CD4-positive, alpha-beta memory T cell (primary cell): ENCODE data around the gene OR10A7. TPM values are rescaled to one million over a fixed set of nuclear protein-coding genes. Genes with fewer than 3 reads are reported as not detected.
"Not testable (repeated sequence)": the region's sequence is repeated elsewhere in the genome, so short reads cannot be mapped to it uniquely, and the experiment has no call there.

ENCODE experiments used
- CTCF ChIA-PET: fragments of 350-600 bp; sonication (Branson Sonifier 250); formaldehyde crosslinking; loops from one replicate; lab custom pipeline; 2021; ENCODE audit warnings: inconsistent platforms; ENCODE audit not compliant: partially characterized antibody; lab: Charles Lee
- POLR2A ChIA-PET: fragments of 350-600 bp; sonication (Branson Sonifier 250); formaldehyde crosslinking; loops from one replicate; lab custom pipeline; 2021; ENCODE audit not compliant: partially characterized antibody; lab: Charles Lee
- DNase-seq, 5 donors: peaks; one replicate each; pipeline versions ENCODE4 v3.0.0 to v3.0.0-alpha.2; 2020 to 2022; ENCODE audit warnings: mixed read lengths in 1 of 5
- H3K27ac ChIP-seq: one replicate; pipeline ENCODE4 v1.7.0; 2013; ENCODE audit warnings: low read depth, low read length
- H3K27me3 ChIP-seq: 2 replicates; pipeline ENCODE4 v1.7.0; 2013; ENCODE audit warnings: mild to moderate bottlenecking, low read length, moderate library complexity; ENCODE audit not compliant: insufficient read depth
- H3K36me3 ChIP-seq: 2 replicates; pipeline ENCODE4 v1.7.0; 2013; ENCODE audit warnings: mild to moderate bottlenecking, low read length, moderate library complexity; ENCODE audit not compliant: insufficient read depth
- H3K4me1 ChIP-seq: 2 replicates; pipeline ENCODE4 v1.7.0; 2013; ENCODE audit warnings: mild to moderate bottlenecking, low read length, moderate library complexity; ENCODE audit not compliant: insufficient read depth
- H3K4me3 ChIP-seq, 2 donors: one replicate each; pipeline ENCODE4 v1.7.0; 2013; ENCODE audit warnings: low read length in 2 of 2, mild to moderate bottlenecking in 1 of 2
- H3K9me3 ChIP-seq, 2 donors: one replicate each; pipeline ENCODE4 v1.7.0; 2013; ENCODE audit warnings: low read length in 2 of 2, control low read depth in 1 of 2; ENCODE audit not compliant: control insufficient read depth in 1 of 2
- H3K27ac Mint-ChIP-seq, 7 donors: one replicate each; pipeline ENCODE4 v1.8.0; 2020 to 2021; ENCODE audit warnings: mixed read lengths in 7 of 7, mild to moderate bottlenecking in 6 of 7, inconsistent platforms in 3 of 7, moderate library complexity in 3 of 7
- H3K27me3 Mint-ChIP-seq, 2 donors: one replicate each; pipeline ENCODE4 v1.8.0; 2020 to 2021; ENCODE audit warnings: mixed read lengths in 2 of 2
- H3K36me3 Mint-ChIP-seq, 2 donors: one replicate each; pipeline ENCODE4 v1.8.0; 2020 to 2021; ENCODE audit warnings: mixed read lengths in 2 of 2, inconsistent platforms in 1 of 2, mild to moderate bottlenecking in 1 of 2
- H3K4me1 Mint-ChIP-seq, 4 donors: one replicate each; pipeline ENCODE4 v1.8.0; 2020 to 2021; ENCODE audit warnings: mixed read lengths in 4 of 4, mild to moderate bottlenecking in 1 of 4
- H3K4me3 Mint-ChIP-seq, 8 donors: one replicate each; pipeline ENCODE4 v1.8.0; 2020 to 2021; ENCODE audit warnings: mixed read lengths in 8 of 8, mild to moderate bottlenecking in 7 of 8, moderate library complexity in 6 of 8, inconsistent platforms in 3 of 8
- H3K9me3 Mint-ChIP-seq, 8 donors: one replicate each; pipeline ENCODE4 v1.8.0; 2020 to 2021; ENCODE audit warnings: mixed read lengths in 8 of 8, mild to moderate bottlenecking in 5 of 8, inconsistent platforms in 3 of 8, moderate library complexity in 1 of 8
- intact Hi-C: fragments of 100-400 bp; cut with micrococcal nuclease; formaldehyde crosslinking; loops from one replicate; pipeline ENCODE4 v1.15.1; 2023
- polyA plus RNA-seq, 2 donors: library from polyadenylated mRNA; unstranded; fragments of 300-500 nt; fragmentation: Illumina TruSeq; gene quantifications; one replicate each; pipeline ENCODE4 v1.2.3, GENCODE V29; 2021
- total RNA-seq, 2 experiments: library from RNA; stranded (reverse); gene quantifications; one replicate each; pipeline ENCODE4 v1.2.3, GENCODE V29; 2021

The OR10A7 gene
- total RNA-seq = not detected
- polyA plus RNA-seq = not detected

GRCh38 chr12:55220725-55221124 lies at the start of gene OR10A7:
TSS of gene OR10A7 (plus strand) at chr12:55221025. CDS start at chr12:55221025, 0 bp downstream.
- H3K27me3 ChIP-seq = peaks cover 3% of the 10 kb centered on the region
- ChIA-PET CTCF (no interaction called here), POLR2A (no interaction called here)
- no peak within 1 kb of the TSS for H3K27ac Mint-ChIP-seq
- H3K9me3 ChIP-seq = no peaks in the 10 kb centered on the region
- H3K9me3 Mint-ChIP-seq = peaks cover 0 to 2% (median 0%) of the 10 kb centered on the region in 8 donors
- no peaks in the 10 kb centered on the region for H3K4me1 Mint-ChIP-seq
- H3K27ac ChIP-seq = no peak within 1 kb of the TSS
- H3K4me1 ChIP-seq = no peaks in the 10 kb centered on the region
- H3K36me3 ChIP-seq = no peaks in the 10 kb centered on the region
- H3K36me3 Mint-ChIP-seq = no peaks in the 10 kb centered on the region
- DNase-seq = no peak
- H3K4me3 Mint-ChIP-seq = no peak within 1 kb of the TSS
- intact Hi-C loops = no loop called here
- H3K4me3 ChIP-seq = no peak within 1 kb of the TSS
- H3K27me3 Mint-ChIP-seq = peaks cover 6 to 9% of the 10 kb centered on the region in 2 donors

- H3K9me3 Mint-ChIP-seq = peaks cover 0 to 5% (median 0%) of the 10 kb centered on the region in 8 donors
- Histone ChIP-seq H3K9me3 (no peaks in the 10 kb centered on the region), H3K4me3 (no peak overlapping the region), H3K36me3 (no peaks in the 10 kb centered on the region), H3K27ac (no peak overlapping the region), H3K4me1 (no peaks in the 10 kb centered on the region), H3K27me3 (no peaks in the 10 kb centered on the region)
- peaks cover 6 to 10% of the 10 kb centered on the region in 2 donors for H3K27me3 Mint-ChIP-seq
- no peaks in the 10 kb centered on the region for H3K4me1 Mint-ChIP-seq
- POLR2A ChIA-PET = no interaction called here
- CTCF ChIA-PET = no interaction called here
- H3K27ac Mint-ChIP-seq = no peak overlapping the region
- H3K4me3 Mint-ChIP-seq = no peak overlapping the region
- H3K36me3 Mint-ChIP-seq = no peaks in the 10 kb centered on the region
- no peak for DNase-seq
- intact Hi-C loops = no loop called here
Observed at GRCh38 chr12:55171445-55171844, 49.4 kb upstream of the OR10A7 start.

- H3K4me3 Mint-ChIP-seq, DNase-seq, H3K4me1 ChIP-seq, H3K27ac Mint-ChIP-seq, H3K36me3 ChIP-seq, intact Hi-C loops, H3K4me1 Mint-ChIP-seq, POLR2A ChIA-PET, H3K9me3 Mint-ChIP-seq, H3K36me3 Mint-ChIP-seq, H3K4me3 ChIP-seq, CTCF ChIA-PET, H3K27me3 ChIP-seq, H3K27ac ChIP-seq, H3K9me3 ChIP-seq: not testable (repeated sequence)
- H3K27me3 Mint-ChIP-seq = peaks cover 6 to 10% of the 10 kb centered on the region in 2 donors
Observed at GRCh38 chr12:55171846-55172245, 49.0 kb upstream of the OR10A7 start.

GRCh38 chr12:55172686-55173085 lies 48.1 kb upstream of the OR10A7 start:
- Histone ChIP-seq H3K4me1 (no peaks in the 10 kb centered on the region), H3K27ac (no peak overlapping the region), H3K4me3 (no peak overlapping the region), H3K36me3 (no peaks in the 10 kb centered on the region), H3K9me3 (no peaks in the 10 kb centered on the region), H3K27me3 (no peaks in the 10 kb centered on the region)
- no peak overlapping the region for H3K27ac Mint-ChIP-seq
- ChIA-PET CTCF (no interaction called here), POLR2A (no interaction called here)
- DNase-seq = no peak
- no peaks in the 10 kb centered on the region for H3K4me1 Mint-ChIP-seq
- H3K4me3 Mint-ChIP-seq = no peak overlapping the region
- H3K9me3 Mint-ChIP-seq = peaks cover 0 to 5% (median under 1%) of the 10 kb centered on the region in 8 donors
- peaks cover 7 to 10% of the 10 kb centered on the region in 2 donors for H3K27me3 Mint-ChIP-seq
- intact Hi-C loops = no loop called here
- H3K36me3 Mint-ChIP-seq = no peaks in the 10 kb centered on the region

DNA sequence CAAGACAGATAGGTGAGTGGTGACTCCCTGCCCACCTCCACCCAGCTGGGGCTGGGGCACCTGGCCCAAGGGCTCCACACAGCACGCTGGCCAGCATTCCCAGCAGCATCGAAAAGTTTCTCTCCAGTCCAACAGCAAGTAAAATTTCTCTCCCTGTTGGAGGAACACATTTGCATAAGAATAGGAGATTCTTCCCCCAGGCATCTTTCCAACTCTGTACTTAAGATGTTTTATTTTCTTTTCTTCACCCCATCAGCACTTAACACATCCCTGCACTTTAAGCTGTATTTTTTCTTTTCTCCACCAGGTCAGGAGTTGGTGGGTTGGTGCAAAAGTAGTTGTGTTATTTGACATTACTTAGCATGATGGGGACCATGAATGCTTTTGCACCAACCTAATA lies 47.4 kb upstream of the OR10A7 start:
- Mint-ChIP-seq H3K36me3 (no peaks in the 10 kb centered on the region), H3K27me3 (peaks cover 15 to 17% of the 10 kb centered on the region in 2 donors), H3K9me3 (peaks cover 0 to 12% (median 7%) of the 10 kb centered on the region in 8 donors), H3K4me3 (no peak overlapping the region), H3K4me1 (no peaks in the 10 kb centered on the region), H3K27ac (no peak overlapping the region)
- no peak overlapping the region for H3K4me3 ChIP-seq
- no peaks in the 10 kb centered on the region for H3K36me3 ChIP-seq
- CTCF ChIA-PET = no interaction called here
- intact Hi-C loops = no loop called here
- H3K27ac ChIP-seq = no peak overlapping the region
- DNase-seq = no peak
- no peaks in the 10 kb centered on the region for H3K27me3 ChIP-seq
- no peaks in the 10 kb centered on the region for H3K9me3 ChIP-seq
- H3K4me1 ChIP-seq = no peaks in the 10 kb centered on the region
- POLR2A ChIA-PET = no interaction called here

DNA sequence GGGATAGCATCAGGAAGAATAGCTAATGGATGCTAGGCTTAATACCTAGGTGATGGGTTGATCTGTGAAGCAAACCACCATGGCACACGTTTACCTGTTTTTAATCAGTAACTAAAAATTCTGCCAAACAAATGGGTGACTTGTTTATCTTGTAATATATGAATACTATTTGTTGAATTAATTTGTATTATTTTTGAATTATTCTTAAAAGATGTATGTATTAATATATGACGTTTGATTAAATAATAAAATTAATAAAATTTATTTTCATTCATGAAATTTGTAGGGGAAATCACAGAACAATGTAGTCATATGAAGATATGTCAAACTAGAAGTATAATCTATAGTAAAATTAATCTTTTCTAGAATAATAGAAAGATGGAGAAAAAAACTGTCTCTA lies 32.3 kb upstream of the OR10A7 start:
- Mint-ChIP-seq H3K36me3 (no peaks in the 10 kb centered on the region), H3K4me1 (no peaks in the 10 kb centered on the region), H3K9me3 (peaks cover 0 to 4% (median 0%) of the 10 kb centered on the region in 8 donors), H3K4me3 (no peak overlapping the region), H3K27ac (no peak overlapping the region), H3K27me3 (peaks cover 13 to 22% of the 10 kb centered on the region in 2 donors)
- no peak for DNase-seq
- Histone ChIP-seq H3K4me1 (no peaks in the 10 kb centered on the region), H3K36me3 (no peaks in the 10 kb centered on the region), H3K27me3 (peaks cover 6% of the 10 kb centered on the region), H3K4me3 (no peak overlapping the region), H3K27ac (no peak overlapping the region), H3K9me3 (no peaks in the 10 kb centered on the region)
- POLR2A ChIA-PET = no interaction called here
- intact Hi-C loops = no loop called here
- CTCF ChIA-PET = interaction anchor here (1.0 to 3.6 kb wide), 3 partner anchors 430 to 467 kb away, joined by 3 to 14 read pairs (median 13); no protein-coding TSS in a partner anchor

- Histone ChIP-seq H3K4me3 (no peak overlapping the region), H3K27me3 (peaks cover 6% of the 10 kb centered on the region), H3K9me3 (no peaks in the 10 kb centered on the region), H3K27ac (no peak overlapping the region), H3K36me3 (no peaks in the 10 kb centered on the region), H3K4me1 (no peaks in the 10 kb centered on the region)
- Mint-ChIP-seq H3K4me1 (no peaks in the 10 kb centered on the region), H3K9me3 (peaks cover 0 to 4% (median 0%) of the 10 kb centered on the region in 8 donors), H3K4me3 (no peak overlapping the region), H3K27ac (no peak overlapping the region), H3K27me3 (peaks cover 15 to 26% of the 10 kb centered on the region in 2 donors), H3K36me3 (no peaks in the 10 kb centered on the region)
- peak; percentile 51 to 63 (median 55) for DNase-seq
- ChIA-PET CTCF (interaction anchor here (1.0 to 3.6 kb wide), 3 partner anchors 429 to 467 kb away, joined by 3 to 14 read pairs (median 13); no protein-coding TSS in a partner anchor), POLR2A (no interaction called here)
- intact Hi-C loops = loop anchor here (1.0 kb wide), 1 partner anchor 467 kb away; no protein-coding TSS in a partner anchor
Observed at GRCh38 chr12:55188974-55189556, 31.8 kb upstream of the OR10A7 start.
